Measurements from ENCODE around the gene SSX2IP. TPM values are rescaled to one million over a fixed set of nuclear protein-coding genes. Genes with fewer than 3 reads are reported as not detected.

The SSX2IP gene
- total and polyA plus RNA-seq, 2 experiments from 2014 or later = 23.2 to 28.4 TPM

DNA sequence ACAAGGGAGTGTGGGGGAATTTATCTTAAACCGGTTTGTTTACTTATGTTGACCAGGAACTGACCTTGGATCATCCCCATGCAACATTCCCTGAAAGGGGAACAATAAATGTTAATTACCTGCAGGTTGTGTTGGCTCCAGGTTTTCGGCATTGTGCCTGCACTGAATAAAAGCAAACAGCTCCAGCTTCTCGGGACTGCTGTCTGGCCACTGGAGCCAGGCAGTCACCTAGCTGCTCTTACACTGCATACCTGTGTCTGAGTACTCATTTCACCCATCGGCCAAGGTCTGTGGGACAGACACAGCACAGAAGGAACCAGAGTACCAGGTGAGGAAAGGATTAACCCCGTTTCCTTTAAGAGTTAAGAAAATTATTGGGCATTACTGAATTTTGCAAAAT is 83.3 kb downstream of the SSX2IP start:
- no peaks in the 10 kb centered on the region for H3F3A ChIP-seq (replicated peaks; ENCODE audit: low read depth)
- H4K20me1 ChIP-seq (replicated peaks; ENCODE audit: insufficient read depth) = no peaks in the 10 kb centered on the region
- no peak overlapping the region for H3K4me2 ChIP-seq
- DNase-seq (ENCODE audit: low spot score) = no peak
- no peak overlapping the region for H2AFZ ChIP-seq
- no peak overlapping the region for H3K27ac Mint-ChIP-seq
- no peaks in the 10 kb centered on the region for H3K9me2 ChIP-seq (ENCODE audit: insufficient read depth)
- no peak for TF ChIP-seq EZH2 (IDR thresholded peaks at IDR 0.05; ENCODE audit: low read depth, unreplicated experiment)
- TF ChIP-seq, protein P1, sequence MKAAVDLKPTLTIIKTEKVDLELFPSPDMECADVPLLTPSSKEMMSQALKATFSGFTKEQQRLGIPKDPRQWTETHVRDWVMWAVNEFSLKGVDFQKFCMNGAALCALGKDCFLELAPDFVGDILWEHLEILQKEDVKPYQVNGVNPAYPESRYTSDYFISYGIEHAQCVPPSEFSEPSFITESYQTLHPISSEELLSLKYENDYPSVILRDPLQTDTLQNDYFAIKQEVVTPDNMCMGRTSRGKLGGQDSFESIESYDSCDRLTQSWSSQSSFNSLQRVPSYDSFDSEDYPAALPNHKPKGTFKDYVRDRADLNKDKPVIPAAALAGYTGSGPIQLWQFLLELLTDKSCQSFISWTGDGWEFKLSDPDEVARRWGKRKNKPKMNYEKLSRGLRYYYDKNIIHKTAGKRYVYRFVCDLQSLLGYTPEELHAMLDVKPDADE (IDR thresholded peaks at IDR 0.05) = no peak
- no peak for TF ChIP-seq STAT1 (IDR thresholded peaks at IDR 0.05; ENCODE audit: unreplicated experiment)
- TF ChIP-seq JUNB (IDR thresholded peaks at IDR 0.05; ENCODE audit: unreplicated experiment) = no peak
- no peak for TF ChIP-seq NANOG (IDR thresholded peaks at IDR 0.05; ENCODE audit: borderline replicate concordance)
- TF ChIP-seq ZNF114 (CRISPR knock-in tag; IDR thresholded peaks at IDR 0.05) = no peak
- TF ChIP-seq, protein P2, sequence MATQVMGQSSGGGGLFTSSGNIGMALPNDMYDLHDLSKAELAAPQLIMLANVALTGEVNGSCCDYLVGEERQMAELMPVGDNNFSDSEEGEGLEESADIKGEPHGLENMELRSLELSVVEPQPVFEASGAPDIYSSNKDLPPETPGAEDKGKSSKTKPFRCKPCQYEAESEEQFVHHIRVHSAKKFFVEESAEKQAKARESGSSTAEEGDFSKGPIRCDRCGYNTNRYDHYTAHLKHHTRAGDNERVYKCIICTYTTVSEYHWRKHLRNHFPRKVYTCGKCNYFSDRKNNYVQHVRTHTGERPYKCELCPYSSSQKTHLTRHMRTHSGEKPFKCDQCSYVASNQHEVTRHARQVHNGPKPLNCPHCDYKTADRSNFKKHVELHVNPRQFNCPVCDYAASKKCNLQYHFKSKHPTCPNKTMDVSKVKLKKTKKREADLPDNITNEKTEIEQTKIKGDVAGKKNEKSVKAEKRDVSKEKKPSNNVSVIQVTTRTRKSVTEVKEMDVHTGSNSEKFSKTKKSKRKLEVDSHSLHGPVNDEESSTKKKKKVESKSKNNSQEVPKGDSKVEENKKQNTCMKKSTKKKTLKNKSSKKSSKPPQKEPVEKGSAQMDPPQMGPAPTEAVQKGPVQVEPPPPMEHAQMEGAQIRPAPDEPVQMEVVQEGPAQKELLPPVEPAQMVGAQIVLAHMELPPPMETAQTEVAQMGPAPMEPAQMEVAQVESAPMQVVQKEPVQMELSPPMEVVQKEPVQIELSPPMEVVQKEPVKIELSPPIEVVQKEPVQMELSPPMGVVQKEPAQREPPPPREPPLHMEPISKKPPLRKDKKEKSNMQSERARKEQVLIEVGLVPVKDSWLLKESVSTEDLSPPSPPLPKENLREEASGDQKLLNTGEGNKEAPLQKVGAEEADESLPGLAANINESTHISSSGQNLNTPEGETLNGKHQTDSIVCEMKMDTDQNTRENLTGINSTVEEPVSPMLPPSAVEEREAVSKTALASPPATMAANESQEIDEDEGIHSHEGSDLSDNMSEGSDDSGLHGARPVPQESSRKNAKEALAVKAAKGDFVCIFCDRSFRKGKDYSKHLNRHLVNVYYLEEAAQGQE (IDR thresholded peaks at IDR 0.05; ENCODE audit: unreplicated experiment) = no peak
- no peak for TF ChIP-seq POLR2AphosphoS5 (IDR thresholded peaks at IDR 0.05; ENCODE audit: low read depth)
- no peak for TF ChIP-seq CREB1 (CRISPR knock-in tag; IDR thresholded peaks at IDR 0.05; ENCODE audit: low read depth)
- TF ChIP-seq, protein P3, sequence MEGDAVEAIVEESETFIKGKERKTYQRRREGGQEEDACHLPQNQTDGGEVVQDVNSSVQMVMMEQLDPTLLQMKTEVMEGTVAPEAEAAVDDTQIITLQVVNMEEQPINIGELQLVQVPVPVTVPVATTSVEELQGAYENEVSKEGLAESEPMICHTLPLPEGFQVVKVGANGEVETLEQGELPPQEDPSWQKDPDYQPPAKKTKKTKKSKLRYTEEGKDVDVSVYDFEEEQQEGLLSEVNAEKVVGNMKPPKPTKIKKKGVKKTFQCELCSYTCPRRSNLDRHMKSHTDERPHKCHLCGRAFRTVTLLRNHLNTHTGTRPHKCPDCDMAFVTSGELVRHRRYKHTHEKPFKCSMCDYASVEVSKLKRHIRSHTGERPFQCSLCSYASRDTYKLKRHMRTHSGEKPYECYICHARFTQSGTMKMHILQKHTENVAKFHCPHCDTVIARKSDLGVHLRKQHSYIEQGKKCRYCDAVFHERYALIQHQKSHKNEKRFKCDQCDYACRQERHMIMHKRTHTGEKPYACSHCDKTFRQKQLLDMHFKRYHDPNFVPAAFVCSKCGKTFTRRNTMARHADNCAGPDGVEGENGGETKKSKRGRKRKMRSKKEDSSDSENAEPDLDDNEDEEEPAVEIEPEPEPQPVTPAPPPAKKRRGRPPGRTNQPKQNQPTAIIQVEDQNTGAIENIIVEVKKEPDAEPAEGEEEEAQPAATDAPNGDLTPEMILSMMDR (conservative IDR thresholded peaks at IDR 0.05; ENCODE audit: low read depth in 2 of 2) = no peak
- no peak for TF ChIP-seq ZNF331 (CRISPR knock-in tag; IDR thresholded peaks at IDR 0.05; ENCODE audit: low read depth)
- TF ChIP-seq, protein P4, sequence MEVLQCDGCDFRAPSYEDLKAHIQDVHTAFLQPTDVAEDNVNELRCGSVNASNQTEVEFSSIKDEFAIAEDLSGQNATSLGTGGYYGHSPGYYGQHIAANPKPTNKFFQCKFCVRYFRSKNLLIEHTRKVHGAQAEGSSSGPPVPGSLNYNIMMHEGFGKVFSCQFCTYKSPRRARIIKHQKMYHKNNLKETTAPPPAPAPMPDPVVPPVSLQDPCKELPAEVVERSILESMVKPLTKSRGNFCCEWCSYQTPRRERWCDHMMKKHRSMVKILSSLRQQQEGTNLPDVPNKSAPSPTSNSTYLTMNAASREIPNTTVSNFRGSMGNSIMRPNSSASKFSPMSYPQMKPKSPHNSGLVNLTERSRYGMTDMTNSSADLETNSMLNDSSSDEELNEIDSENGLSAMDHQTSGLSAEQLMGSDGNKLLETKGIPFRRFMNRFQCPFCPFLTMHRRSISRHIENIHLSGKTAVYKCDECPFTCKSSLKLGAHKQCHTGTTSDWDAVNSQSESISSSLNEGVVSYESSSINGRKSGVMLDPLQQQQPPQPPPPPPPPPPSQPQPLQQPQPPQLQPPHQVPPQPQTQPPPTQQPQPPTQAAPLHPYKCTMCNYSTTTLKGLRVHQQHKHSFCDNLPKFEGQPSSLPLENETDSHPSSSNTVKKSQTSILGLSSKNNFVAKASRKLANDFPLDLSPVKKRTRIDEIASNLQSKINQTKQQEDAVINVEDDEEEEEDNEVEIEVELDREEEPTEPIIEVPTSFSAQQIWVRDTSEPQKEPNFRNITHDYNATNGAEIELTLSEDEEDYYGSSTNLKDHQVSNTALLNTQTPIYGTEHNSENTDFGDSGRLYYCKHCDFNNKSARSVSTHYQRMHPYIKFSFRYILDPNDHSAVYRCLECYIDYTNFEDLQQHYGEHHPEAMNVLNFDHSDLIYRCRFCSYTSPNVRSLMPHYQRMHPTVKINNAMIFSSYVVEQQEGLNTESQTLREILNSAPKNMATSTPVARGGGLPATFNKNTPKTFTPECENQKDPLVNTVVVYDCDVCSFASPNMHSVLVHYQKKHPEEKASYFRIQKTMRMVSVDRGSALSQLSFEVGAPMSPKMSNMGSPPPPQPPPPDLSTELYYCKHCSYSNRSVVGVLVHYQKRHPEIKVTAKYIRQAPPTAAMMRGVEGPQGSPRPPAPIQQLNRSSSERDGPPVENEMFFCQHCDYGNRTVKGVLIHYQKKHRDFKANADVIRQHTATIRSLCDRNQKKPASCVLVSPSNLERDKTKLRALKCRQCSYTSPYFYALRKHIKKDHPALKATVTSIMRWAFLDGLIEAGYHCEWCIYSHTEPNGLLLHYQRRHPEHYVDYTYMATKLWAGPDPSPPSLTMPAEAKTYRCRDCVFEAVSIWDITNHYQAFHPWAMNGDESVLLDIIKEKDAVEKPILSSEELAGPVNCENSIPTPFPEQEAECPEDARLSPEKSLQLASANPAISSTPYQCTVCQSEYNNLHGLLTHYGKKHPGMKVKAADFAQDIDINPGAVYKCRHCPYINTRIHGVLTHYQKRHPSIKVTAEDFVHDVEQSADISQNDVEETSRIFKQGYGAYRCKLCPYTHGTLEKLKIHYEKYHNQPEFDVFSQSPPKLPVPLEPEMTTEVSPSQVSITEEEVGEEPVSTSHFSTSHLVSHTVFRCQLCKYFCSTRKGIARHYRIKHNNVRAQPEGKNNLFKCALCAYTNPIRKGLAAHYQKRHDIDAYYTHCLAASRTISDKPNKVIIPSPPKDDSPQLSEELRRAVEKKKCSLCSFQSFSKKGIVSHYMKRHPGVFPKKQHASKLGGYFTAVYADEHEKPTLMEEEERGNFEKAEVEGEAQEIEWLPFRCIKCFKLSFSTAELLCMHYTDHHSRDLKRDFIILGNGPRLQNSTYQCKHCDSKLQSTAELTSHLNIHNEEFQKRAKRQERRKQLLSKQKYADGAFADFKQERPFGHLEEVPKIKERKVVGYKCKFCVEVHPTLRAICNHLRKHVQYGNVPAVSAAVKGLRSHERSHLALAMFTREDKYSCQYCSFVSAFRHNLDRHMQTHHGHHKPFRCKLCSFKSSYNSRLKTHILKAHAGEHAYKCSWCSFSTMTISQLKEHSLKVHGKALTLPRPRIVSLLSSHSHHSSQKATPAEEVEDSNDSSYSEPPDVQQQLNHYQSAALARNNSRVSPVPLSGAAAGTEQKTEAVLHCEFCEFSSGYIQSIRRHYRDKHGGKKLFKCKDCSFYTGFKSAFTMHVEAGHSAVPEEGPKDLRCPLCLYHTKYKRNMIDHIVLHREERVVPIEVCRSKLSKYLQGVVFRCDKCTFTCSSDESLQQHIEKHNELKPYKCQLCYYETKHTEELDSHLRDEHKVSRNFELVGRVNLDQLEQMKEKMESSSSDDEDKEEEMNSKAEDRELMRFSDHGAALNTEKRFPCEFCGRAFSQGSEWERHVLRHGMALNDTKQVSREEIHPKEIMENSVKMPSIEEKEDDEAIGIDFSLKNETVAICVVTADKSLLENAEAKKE (CRISPR knock-in tag; IDR thresholded peaks at IDR 0.05) = no peak
- no peak for TF ChIP-seq EZH2phosphoT487 (IDR thresholded peaks at IDR 0.05; ENCODE audit: unreplicated experiment)
- H3K4me3 Mint-ChIP-seq = no peak overlapping the region
- no peaks in the 10 kb centered on the region for H3K79me2 ChIP-seq (replicated peaks; ENCODE audit: insufficient read depth)
- peaks cover 30% of the 10 kb centered on the region for H3K36me3 Mint-ChIP-seq (ENCODE audit: low read depth)
- peaks cover 3% of the 10 kb centered on the region; the same call in 1 of the 2 replicates for H3K36me3 ChIP-seq (ENCODE audit: insufficient read depth)
- no peak overlapping the region for H3K4me3 ChIP-seq
- H3K4me1 Mint-ChIP-seq = peaks cover 6% of the 10 kb centered on the region; the same call in 2 of the 3 replicates
- H3K27ac ChIP-seq (ENCODE audit: low read depth) = no peak overlapping the region
- no peaks in the 10 kb centered on the region for H3K4me1 ChIP-seq (ENCODE audit: insufficient read depth)
- ATAC-seq = no peak
- H3K27me3 ChIP-seq (ENCODE audit: insufficient read depth) = no peaks in the 10 kb centered on the region
- H3K27me3 Mint-ChIP-seq (ENCODE audit: insufficient read depth, low read depth, poor library complexity) = peaks cover 2% of the 10 kb centered on the region
- peaks cover 42% of the 10 kb centered on the region for H3K9me3 Mint-ChIP-seq
